HK-2 (cell line): ENCODE data around the gene SPON2.

ENCODE experiments used
- DNase-seq: peaks from one replicate; pipeline ENCODE4 v3.0.0-alpha.2; 2018; ENCODE audit not compliant: unreplicated experiment

Gene SPON2

GRCh38 chr4:1208970-1209704 is 36.8 kb upstream of the SPON2 start:
- DNase-seq = no peak

GRCh38 chr4:1208266-1208961 is 36.0 kb upstream of the SPON2 start:
- no peak for DNase-seq

- DNase-seq = no peak
Observed at GRCh38 chr4:1207603-1208265, 35.4 kb upstream of the SPON2 start.

- DNase-seq = no peak
Observed at GRCh38 chr4:1207157-1207470, 34.7 kb upstream of the SPON2 start.

GRCh38 chr4:1206299-1207156 is 34.1 kb upstream of the SPON2 start:
- no peak for DNase-seq

GRCh38 chr4:1205586-1206298 is 33.4 kb upstream of the SPON2 start:
- no peak for DNase-seq

GRCh38 chr4:1204828-1205585 is 32.6 kb upstream of the SPON2 start:
- no peak for DNase-seq

- no peak for DNase-seq
Observed at GRCh38 chr4:1204286-1204827, 32.0 kb upstream of the SPON2 start.

GRCh38 chr4:1203026-1203616 is 30.7 kb upstream of the SPON2 start:
- DNase-seq = no peak

GRCh38 chr4:1202526-1203011 is 30.2 kb upstream of the SPON2 start:
- no peak for DNase-seq

- DNase-seq = no peak
Observed at GRCh38 chr4:1201851-1202525, 29.6 kb upstream of the SPON2 start.

GRCh38 chr4:1200425-1201035 is 28.1 kb upstream of the SPON2 start:
- DNase-seq = no peak

GRCh38 chr4:1199556-1200331 is 27.4 kb upstream of the SPON2 start:
- DNase-seq = no peak

GRCh38 chr4:1198098-1198844 is 25.9 kb upstream of the SPON2 start:
- DNase-seq = no peak

GRCh38 chr4:1196421-1197183 is 24.2 kb upstream of the SPON2 start:
- no peak for DNase-seq

- DNase-seq = no peak
Observed at GRCh38 chr4:1195891-1196401, 23.6 kb upstream of the SPON2 start.
